Right lobe of liver (tissue), 6 donors: ENCODE results near the gene SMIM36. TPM values are rescaled to one million over a fixed set of nuclear protein-coding genes. Genes with fewer than 3 reads are reported as not detected.
A peak's percentile ranks its signal among the peaks of the same experiment; 100 is the strongest.

Experiments
- ATAC-seq, 4 donors: fragments of 200-7000 bp; cut with Tn5 transposase; one replicate each; pipeline ENCODE4 v1.9.1; 2020; ENCODE audit warnings: mild to moderate bottlenecking in 4 of 4, moderate library complexity in 4 of 4
- DNase-seq, 3 donors: peaks; one replicate each; pipeline ENCODE4 v3.0.0-alpha.2; 2020
- H3K27ac ChIP-seq, 3 donors: fragments of 200-600 bp; one replicate each; pipeline ENCODE4 v1.8.0; 2022
- H3K27me3 ChIP-seq, 2 donors: fragments of 200-600 bp; one replicate each; pipeline ENCODE4 v1.8.0; 2022
- H3K36me3 ChIP-seq, 4 donors: fragments of 200-600 bp; sonication (generic) in 1 of 4; one replicate each; pipeline versions ENCODE4 v1.5.1 to v1.8.0; 2017 to 2022; ENCODE audit warnings: control low read depth in 1 of 4
- H3K4me1 ChIP-seq, 4 donors: fragments of 200-600 bp; sonication (generic) in 1 of 4; one replicate each; pipeline versions ENCODE4 v1.5.1 to v1.8.0; 2017 to 2022; ENCODE audit warnings: control low read depth in 1 of 4
- H3K4me3 ChIP-seq, 3 donors: fragments of 200-600 bp; one replicate each; pipeline ENCODE4 v1.8.0; 2022
- H3K9me3 ChIP-seq, 4 donors: fragments of 200-600 bp; sonication (generic) in 1 of 4; one replicate each; pipeline versions ENCODE4 v1.5.1 to v1.8.0; 2017 to 2022; ENCODE audit warnings: control low read depth in 1 of 4
- POLR2A ChIP-seq: fragments of 450-650 bp; IDR thresholded peaks from one replicate; pipeline ENCODE4 v1.6.1; 2017; ENCODE audit warnings: antibody characterized with exemption, mild to moderate bottlenecking
- WGBS: methylation state at CpG from one replicate; pipeline ENCODE4 v1.1.6; 2018; ENCODE audit warnings: low coverage, low lambda C conversion rate; ENCODE audit not compliant: insufficient coverage; ENCODE audit errors: missing lambda C conversion rate; 5-methylcytosine and 5-hydroxymethylcytosine counted together
- intact Hi-C, 2 donors: fragments of 100-400 bp; cut with DNase I; formaldehyde crosslinking; loops; one replicate each; pipeline versions ENCODE4 v1.11.2 to v1.14.1; 2022
- total RNA-seq, 6 experiments: library from RNA; depleted of rRNA in 2 of 6; stranded (reverse); fragments of >200 nt in 2 of 6; fragmentation: NEBNext Ultra II Directional in 3 of 6; extraction: Animal tissue kit (Norgen Biotek cat#: 25700) in 3 of 6; gene quantifications; one replicate each; pipeline versions ENCODE4 v1.1.0 to v1.2.4, GENCODE V29; 2016 to 2023
- TF ChIP-seq, protein P1 (sequence below), 4 donors: fragments of 200-600 bp in 3 of 4; fragments of 450-650 bp in 1 of 4; IDR thresholded peaks; one replicate each; pipeline versions ENCODE4 v1.5.1 to v1.8.0; 2016 to 2022; ENCODE audit warnings: antibody characterized with exemption in 4 of 4, mild to moderate bottlenecking in 2 of 4
- donor health status: DM: no; HTN: yes; CAD: no.
- donor health status: DM: no; HTN: no; CAD: no.
- donor health status: DM: no; HTN: no; CAD: no.
- donor health status: DM: no; HTN: yes; CAD: no.
- donor health status: DM: no; HTN: yes; CAD: no.

SMIM36 gene
- total RNA-seq, 6 experiments from 2014 or later = not detected

DNA sequence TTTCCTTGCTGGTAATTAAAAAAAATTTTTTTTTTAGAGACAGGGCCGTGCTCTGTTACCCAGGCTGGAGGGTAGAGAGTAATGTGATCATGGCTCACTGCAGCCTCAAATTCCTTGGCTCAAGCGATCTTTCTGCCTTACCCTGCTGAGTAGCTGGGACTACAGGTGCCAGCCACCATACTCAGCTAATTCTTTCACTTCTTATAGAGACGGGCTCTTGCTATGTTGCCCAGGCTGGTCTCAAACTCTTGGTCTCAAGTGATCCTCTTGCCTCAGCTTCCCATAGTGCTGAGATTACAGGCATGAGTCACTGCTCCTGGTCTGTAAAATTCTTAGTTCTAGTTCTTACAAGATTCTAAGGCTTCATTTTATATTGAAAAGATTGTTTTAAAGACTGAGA lies 11.1 kb downstream of the SMIM36 start:
- H3K27ac ChIP-seq = no peak overlapping the region
- TF ChIP-seq, protein P1, sequence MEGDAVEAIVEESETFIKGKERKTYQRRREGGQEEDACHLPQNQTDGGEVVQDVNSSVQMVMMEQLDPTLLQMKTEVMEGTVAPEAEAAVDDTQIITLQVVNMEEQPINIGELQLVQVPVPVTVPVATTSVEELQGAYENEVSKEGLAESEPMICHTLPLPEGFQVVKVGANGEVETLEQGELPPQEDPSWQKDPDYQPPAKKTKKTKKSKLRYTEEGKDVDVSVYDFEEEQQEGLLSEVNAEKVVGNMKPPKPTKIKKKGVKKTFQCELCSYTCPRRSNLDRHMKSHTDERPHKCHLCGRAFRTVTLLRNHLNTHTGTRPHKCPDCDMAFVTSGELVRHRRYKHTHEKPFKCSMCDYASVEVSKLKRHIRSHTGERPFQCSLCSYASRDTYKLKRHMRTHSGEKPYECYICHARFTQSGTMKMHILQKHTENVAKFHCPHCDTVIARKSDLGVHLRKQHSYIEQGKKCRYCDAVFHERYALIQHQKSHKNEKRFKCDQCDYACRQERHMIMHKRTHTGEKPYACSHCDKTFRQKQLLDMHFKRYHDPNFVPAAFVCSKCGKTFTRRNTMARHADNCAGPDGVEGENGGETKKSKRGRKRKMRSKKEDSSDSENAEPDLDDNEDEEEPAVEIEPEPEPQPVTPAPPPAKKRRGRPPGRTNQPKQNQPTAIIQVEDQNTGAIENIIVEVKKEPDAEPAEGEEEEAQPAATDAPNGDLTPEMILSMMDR (IDR thresholded peaks at IDR 0.05) = no peak
- TF ChIP-seq POLR2A = no peak
- H3K4me3 ChIP-seq = no peak overlapping the region
- H3K36me3 ChIP-seq = no peaks in the 10 kb centered on the region
- no peaks in the 10 kb centered on the region for H3K9me3 ChIP-seq
- ATAC-seq (no peak), DNase-seq (no peak)
- intact Hi-C loops = no loop called here
- peaks cover 0 to 8% (median 0%) of the 10 kb centered on the region in 4 donors for H3K4me1 ChIP-seq
- 87% methylated on average over 3 of the region's 3 CpGs for WGBS
- H3K27me3 ChIP-seq = no peaks in the 10 kb centered on the region

DNA sequence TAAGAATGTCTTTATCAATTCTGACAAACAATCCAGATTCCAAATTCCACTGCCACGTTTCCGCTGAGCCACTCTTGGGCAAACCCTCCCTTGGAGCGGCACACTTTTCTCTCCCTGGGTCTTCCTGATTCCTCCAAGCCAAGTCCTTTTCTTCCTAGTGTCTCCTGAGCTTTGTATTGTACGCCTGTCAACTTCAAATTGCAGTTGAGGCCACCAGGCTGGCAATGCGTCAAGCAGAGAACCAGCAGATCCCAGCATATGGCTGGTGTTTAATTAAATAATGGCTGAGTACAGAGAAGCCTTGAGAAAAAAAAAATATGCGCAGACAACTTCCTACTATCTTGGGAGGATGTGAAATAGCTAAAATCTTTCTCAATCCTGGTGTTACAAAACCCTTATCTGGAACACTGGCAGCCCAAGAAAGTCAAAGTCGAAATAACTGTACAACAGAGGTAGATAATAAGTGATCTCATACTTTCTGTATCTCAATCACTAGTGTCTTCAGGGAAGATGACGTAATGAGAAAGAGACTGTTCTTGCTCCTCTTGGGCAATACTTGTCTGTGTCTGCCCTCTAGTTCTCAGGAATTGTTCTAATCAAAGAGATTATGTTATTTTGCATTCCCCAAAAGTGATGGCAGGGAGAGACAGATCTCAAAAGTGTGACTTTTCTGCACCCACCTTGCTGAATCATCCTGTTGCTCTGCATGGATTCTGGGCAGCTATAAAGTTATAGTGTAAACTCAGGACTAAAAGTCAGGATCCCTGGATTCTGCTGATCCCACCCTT lies 15.0 kb downstream of the SMIM36 start:
- Histone ChIP-seq H3K9me3 (no peaks in the 10 kb centered on the region), H3K4me1 (peaks cover 0 to 8% (median 0%) of the 10 kb centered on the region in 4 donors), H3K36me3 (no peaks in the 10 kb centered on the region), H3K4me3 (no peak overlapping the region), H3K27me3 (no peaks in the 10 kb centered on the region), H3K27ac (no peak overlapping the region)
- TF ChIP-seq, protein P1 (IDR thresholded peaks at IDR 0.05) = no peak
- TF ChIP-seq POLR2A = no peak
- DNase-seq (no peak), ATAC-seq (peak; percentile 42 to 86 (median 64))
- intact Hi-C loops = no loop called here
- WGBS = 24% methylated on average over 8 of the region's 8 CpGs

DNA sequence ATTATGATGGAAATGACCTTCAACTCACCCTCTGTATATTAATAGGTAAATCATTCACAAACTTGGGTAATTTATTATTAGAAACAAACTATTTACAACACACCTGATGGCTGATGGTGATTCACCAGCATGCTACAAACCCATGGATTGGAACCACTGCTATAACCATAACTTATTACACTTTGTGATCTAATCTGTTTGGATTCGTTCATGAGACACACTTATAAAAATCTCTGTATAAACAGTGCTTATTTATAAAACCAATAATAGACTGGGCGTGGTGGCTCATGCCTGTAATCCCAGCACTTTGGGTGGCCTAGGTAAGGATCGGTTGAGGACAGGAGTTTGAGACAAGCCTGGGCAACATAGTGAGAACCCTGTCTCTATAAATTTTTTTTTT lies 16.0 kb downstream of the SMIM36 start:
- Histone ChIP-seq H3K36me3 (no peaks in the 10 kb centered on the region), H3K4me3 (no peak overlapping the region), H3K4me1 (peaks cover 0 to 8% (median 0%) of the 10 kb centered on the region in 4 donors), H3K27me3 (no peaks in the 10 kb centered on the region), H3K27ac (no peak overlapping the region), H3K9me3 (no peaks in the 10 kb centered on the region)
- 62% methylated on average over 3 of the region's 3 CpGs for WGBS
- ATAC-seq = peak in 2 of 4 donors; percentile 12 to 78
- intact Hi-C loops = no loop called here
- TF ChIP-seq POLR2A = no peak
- TF ChIP-seq, protein P1 (IDR thresholded peaks at IDR 0.05) = no peak
- no peak for DNase-seq

DNA sequence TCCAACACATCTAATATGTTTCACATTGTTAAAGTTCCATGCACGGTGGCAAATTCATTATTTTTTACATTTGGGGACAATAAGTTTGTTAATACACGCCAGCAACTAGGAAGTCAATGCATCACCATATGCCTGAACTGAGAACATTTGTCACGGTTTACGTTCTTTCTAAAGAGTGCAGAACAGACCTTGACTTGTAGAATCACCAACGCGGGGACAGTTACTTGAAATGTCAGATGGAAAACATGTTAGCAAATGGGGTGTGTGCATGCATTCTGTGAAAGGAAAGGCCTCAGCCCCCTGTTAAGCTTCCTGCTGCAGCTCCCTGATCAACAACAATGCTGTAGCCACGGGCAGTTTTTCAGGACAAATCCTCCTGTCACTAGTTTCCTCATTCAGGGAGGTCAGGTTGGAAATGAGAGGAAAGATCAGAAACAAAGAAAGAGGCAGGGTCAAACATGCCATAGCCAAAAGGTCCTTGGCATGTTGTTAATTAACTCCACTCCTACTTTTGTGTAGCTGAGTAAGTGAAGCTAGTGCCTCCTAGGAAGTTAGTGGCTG lies 18.4 kb downstream of the SMIM36 start:
- H3K27me3 ChIP-seq = no peaks in the 10 kb centered on the region
- no peak overlapping the region for H3K4me3 ChIP-seq
- DNase-seq = no peak
- H3K9me3 ChIP-seq = no peaks in the 10 kb centered on the region
- intact Hi-C loops = no loop called here
- TF ChIP-seq POLR2A = no peak
- TF ChIP-seq, protein P1 (IDR thresholded peaks at IDR 0.05) = no peak
- no peak overlapping the region for H3K27ac ChIP-seq
- no peaks in the 10 kb centered on the region for H3K36me3 ChIP-seq
- H3K4me1 ChIP-seq = peaks cover 0 to 8% (median 0%) of the 10 kb centered on the region in 4 donors
- WGBS = 80% methylated on average over 5 of the region's 7 CpGs
- ATAC-seq = no peak
